GM19397 (cell line): ENCODE data around the gene CES2.
A peak's percentile ranks its signal among the peaks of the same experiment; 100 is the strongest.
"Not testable (repeated sequence)": the region's sequence is repeated elsewhere in the genome, so short reads cannot be mapped to it uniquely, and the experiment has no call there.

Experiments used
- ATAC-seq: cut with Tn5 transposase; IDR thresholded peaks from one replicate; pipeline ENCODE4 v1.9.1; 2021; ENCODE audit warnings: mild to moderate bottlenecking, moderate library complexity; ENCODE audit not compliant: unreplicated experiment

CES2 gene

GRCh38 chr16:66934138-66934838, 1.0 kb upstream of the CES2 start, which contains the start of gene CIAO2B:
Gene CIAO2B, minus strand, starts transcription at chr16:66934402. Its CDS starts 38 bp downstream, at chr16:66934364.
- ATAC-seq: peak; percentile 84

DNA sequence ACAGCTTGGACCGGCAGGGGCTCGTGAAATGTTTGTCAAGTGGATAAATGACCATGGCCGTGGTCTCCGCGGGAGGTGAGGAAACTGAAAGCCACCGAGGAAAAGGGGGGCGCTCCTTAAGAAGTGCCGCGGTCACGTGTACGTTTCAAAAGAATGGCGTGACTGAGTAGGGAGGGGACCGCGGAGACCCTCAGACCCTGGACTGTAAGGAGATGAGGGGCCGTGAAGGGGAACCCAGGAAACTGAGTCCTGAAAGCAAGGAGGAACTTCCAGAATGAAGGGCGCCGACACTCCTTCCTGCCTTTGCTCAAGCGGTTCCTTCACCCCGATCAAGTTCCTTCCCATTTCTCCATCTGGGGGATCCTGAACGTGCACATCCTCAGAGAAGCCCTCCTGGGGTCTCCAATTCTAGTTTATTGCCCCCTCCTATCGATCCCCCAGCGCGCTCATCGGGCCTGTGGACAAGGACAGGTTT, 440 bp upstream of the CES2 start:
- not testable (repeated sequence) for ATAC-seq

- no peak for ATAC-seq
These were observed 1.1 kb downstream of the CES2 start for GRCh38 chr16:66936462-66936861.

DNA sequence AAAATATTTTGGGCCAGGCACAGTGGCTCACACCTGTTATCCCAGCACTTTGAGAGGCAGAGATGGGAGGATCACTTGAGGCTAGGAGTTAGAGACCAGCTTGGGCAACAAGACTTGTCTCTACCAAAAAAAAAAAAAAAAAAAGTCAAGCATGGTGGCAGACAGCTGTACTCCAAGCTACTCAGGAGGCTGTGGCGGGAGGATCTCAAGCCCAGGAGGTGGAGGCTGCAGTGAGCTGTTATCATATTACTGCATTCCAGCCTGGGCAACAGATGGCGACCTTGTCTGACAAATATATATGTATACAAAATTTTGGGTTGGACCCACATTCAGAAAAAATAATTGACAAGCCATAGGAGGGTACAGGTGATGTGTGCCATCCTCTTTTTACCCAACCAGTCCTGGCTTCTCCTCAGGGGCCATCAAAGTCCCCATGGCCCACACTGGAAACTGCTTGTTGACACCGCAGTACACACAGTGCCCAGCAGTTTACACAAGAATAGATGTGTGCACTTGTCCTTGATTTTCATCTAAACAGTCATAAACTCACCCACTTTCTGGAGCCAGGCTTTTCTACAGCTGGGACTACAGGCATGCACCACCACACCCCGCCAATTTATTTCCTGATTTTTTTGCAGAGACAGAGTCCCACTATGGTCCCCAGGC, 1.7 kb downstream of the CES2 start:
- no peak for ATAC-seq

DNA sequence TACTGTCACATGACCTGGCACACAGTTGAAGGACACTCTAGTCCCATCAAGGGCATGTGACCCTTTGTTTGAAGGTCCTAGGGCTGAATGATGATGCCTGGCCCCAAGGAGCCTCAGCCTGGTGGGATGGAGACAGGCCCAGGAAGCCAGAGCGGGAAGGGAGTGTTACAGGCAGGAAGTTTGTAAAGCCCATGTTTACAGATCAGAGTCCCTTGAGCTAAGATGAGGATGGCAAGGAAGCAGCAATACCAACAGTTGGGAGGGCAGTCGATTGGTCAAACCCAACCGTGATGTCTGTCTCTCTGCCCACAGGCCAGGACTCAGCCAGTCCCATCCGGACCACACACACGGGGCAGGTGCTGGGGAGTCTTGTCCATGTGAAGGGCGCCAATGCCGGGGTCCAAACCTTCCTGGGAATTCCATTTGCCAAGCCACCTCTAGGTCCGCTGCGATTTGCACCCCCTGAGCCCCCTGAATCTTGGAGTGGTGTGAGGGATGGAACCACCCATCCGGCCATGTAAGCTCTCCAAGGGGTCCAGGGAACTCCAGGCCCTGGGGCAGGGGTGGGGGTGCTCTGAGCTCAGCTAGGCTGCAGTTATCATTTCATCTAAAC, 2.5 kb downstream of the CES2 start:
- no peak for ATAC-seq

GRCh38 chr16:66939366-66939765, 4.0 kb downstream of the CES2 start:
- ATAC-seq: no peak

- no peak for ATAC-seq
These were observed 4.9 kb downstream of the CES2 start for GRCh38 chr16:66940236-66940635.

GRCh38 chr16:66942981-66943380, 7.7 kb downstream of the CES2 start:
- ATAC-seq: no peak

DNA sequence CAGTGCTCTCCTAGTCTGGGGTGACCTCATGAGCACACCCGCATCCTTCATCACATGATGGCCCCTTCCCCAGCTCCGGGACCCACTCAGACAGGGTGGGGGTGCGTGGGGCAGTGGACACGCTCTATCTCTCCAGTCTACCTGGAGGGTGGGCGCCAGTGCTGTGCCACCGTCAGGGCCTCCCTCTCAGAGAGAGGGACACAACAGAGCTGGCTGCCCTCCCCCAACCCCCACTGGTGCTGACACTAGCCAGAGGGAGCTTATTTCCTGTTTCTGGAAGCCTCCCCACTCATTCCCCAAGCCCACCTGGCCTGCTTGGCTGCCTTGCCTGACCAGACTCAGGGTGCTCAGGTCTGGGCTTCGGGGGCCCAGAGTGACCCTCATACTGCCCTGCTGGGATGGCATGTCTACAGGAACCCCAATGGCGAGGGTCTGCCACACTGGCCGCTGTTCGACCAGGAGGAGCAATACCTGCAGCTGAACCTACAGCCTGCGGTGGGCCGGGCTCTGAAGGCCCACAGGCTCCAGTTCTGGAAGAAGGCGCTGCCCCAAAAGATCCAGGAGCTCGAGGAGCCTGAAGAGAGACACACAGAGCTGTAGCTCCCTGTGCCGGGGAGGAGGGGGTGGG, 8.2 kb downstream of the CES2 start:
- ATAC-seq: no peak

- no peak for ATAC-seq
These were observed 8.7 kb downstream of the CES2 start for GRCh38 chr16:66944054-66944441.

DNA sequence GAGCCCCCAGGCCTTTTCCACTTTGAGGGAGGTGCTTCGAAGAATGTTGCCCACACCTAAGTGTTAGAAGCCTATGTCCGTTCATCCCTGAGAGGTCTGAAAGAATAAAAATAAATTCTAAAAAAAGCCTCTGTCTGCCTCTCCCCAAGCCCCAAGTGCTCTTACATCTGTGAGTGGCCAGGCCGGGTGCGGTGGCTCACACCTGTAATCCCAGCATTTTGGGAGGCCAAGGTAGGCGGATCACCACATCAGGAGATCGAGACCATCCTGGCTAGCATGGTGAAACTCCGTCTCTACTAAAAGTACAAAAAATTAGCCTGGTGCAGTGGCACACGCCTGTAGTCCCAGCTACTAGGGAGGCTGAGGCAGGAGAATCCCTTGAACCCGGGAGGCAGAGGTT, 9.7 kb downstream of the CES2 start:
- ATAC-seq: not testable (repeated sequence)

GRCh38 chr16:66945939-66946338, 10.6 kb downstream of the CES2 start:
- ATAC-seq: no peak

DNA sequence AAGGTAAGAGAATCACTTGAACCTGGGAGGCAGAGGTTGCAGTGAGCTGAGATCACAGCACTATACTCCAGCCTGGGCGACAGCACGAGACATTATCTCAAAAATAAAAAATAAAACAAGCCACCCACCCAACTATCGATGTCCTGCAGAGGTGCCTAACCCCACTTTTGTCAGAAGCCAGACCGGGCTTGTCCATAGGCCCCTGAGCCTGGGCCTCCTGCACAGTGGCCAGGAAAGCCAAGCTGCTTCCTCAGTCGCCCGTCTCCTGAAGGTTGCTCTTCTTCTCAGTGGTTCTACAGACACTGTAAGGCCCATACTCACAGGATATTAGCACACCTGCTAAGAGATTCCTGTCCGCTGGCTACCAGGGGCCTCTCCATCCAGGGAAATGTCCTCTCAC, 11.2 kb downstream of the CES2 start:
- no peak for ATAC-seq

- no peak for ATAC-seq
These were observed 11.6 kb downstream of the CES2 start for GRCh38 chr16:66946974-66947301.

DNA sequence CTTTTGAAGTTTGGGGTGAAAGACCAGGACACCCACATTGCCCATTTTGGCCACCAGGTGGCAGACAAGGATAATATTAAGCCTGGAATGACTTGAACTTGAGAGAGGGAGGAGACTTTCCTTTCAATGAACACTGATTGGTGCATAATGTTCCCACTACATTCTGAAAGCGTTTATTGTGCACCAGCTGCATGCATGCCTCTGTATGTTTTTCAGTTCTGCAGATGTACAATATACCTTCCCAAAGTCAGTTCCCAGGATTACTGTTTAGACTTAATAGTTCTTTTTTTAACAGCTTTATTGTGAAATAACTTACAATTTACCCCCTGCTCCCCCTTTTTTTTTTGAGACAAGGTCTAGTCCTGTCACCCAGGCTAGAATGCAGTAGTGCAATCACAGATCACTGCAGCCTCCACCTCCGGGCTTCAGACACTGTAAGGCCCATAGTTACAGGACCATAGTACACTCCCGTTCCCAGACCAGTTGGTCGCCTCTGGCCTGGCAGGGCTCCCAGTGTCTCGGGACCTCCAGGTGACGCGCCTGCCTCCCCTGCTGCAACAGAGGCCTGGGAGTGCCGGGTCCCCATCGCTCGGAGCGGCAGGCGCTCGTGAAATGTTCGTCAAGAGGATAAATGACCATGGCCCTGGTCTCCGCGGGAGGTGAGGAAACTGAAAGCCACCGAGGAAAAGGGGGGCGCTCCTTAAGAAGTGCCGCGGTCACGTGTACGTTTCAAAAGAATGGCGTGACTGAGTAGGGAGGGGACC, 12.2 kb downstream of the CES2 start:
- ATAC-seq: no peak

DNA sequence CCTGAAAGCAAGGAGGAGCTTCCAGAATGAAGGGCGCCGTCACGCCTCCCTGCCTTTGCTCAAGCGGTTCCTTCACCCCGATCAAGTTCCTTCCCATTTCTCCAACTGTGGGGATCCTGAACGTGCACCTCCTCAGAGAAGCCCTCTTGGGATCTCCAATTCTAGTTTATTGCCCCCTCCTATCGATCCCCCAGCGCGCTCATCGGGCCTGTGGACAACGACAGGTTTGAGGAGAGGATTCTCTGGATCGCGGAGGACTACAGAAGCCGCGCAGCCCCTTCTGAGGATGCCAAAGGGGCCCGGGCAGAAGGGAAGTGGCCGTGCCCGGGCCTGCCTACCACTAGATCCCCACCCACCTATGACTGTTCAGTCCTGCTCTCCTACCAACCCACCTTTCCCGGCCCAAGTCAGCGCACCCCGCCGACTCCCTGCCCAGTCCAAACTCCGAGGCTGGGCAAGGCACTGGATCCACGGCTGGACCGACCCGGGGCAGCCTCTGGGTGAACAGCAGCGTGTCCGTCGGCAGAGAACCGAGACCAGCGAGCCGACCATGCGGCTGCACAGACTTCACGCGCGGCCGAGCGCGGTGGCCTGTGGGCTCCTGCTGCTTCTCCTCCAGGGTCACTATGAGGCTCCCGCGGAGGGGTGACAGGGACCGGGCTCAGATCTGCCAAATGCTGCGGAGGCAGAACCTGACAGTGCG, 13.0 kb downstream of the CES2 start:
- no peak for ATAC-seq

GRCh38 chr16:66948837-66949225, 13.5 kb downstream of the CES2 start:
- no peak for ATAC-seq

- ATAC-seq: no peak
These were observed 14.2 kb downstream of the CES2 start for GRCh38 chr16:66949472-66949871.

GRCh38 chr16:66950437-66950836, 15.1 kb downstream of the CES2 start:
- ATAC-seq: no peak
